Thyroid gland (tissue), 4 donors: ENCODE results near the gene UBE2H. TPM values are rescaled to one million over a fixed set of nuclear protein-coding genes. Genes with fewer than 3 reads are reported as not detected.

Experiments used
- DNase-seq, 2 donors: peaks; one replicate each; pipeline ENCODE4 v3.0.0-alpha.2; 2019
- H3K27ac ChIP-seq, 3 donors: fragments of 200-600 bp; sonication (generic); 1 replicate in 2 of 3; 2 replicates in 1 of 3; pipeline ENCODE4 v1.5.1; 2016 to 2019; ENCODE audit warnings: mild to moderate bottlenecking in 1 of 3, moderate library complexity in 1 of 3
- H3K27me3 ChIP-seq: fragments of 200-600 bp; sonication (generic); one replicate; pipeline ENCODE4 v1.5.1; 2019
- H3K36me3 ChIP-seq, 2 donors: fragments of 200-600 bp; sonication (generic); one replicate each; pipeline ENCODE4 v1.5.1; 2016 to 2019
- H3K4me1 ChIP-seq, 2 donors: fragments of 200-600 bp; sonication (generic); one replicate each; pipeline ENCODE4 v1.5.1; 2017 to 2019
- H3K4me3 ChIP-seq, 3 donors: fragments of 200-600 bp; sonication (generic); replicated peaks in 1 of 3; 1 replicate in 2 of 3; 2 replicates in 1 of 3; pipeline ENCODE4 v1.5.1; 2016; ENCODE audit warnings: mild to moderate bottlenecking in 1 of 3
- H3K9me3 ChIP-seq: fragments of 200-600 bp; sonication (generic); one replicate; pipeline ENCODE4 v1.5.1; 2017
- POLR2A ChIP-seq, 2 donors: fragments of 450-650 bp; IDR thresholded peaks; one replicate each; pipeline ENCODE4 v1.6.1; 2017; ENCODE audit warnings: antibody characterized with exemption in 2 of 2, mild to moderate bottlenecking in 2 of 2, moderate library complexity in 1 of 2
- WGBS, 2 donors: methylation state at CpG; one replicate each; pipeline ENCODE4 v1.1.5; 2017; 5-methylcytosine and 5-hydroxymethylcytosine counted together
- intact Hi-C: fragments of 100-400 bp; cut with DNase I; formaldehyde crosslinking; loops from one replicate; pipeline ENCODE4 v1.15.1; 2023
- total RNA-seq, 4 donors: library from RNA; depleted of rRNA; stranded (reverse); fragments of >200 nt; gene quantifications; one replicate each; pipeline ENCODE4 v1.2.3, GENCODE V29; 2016
- TF ChIP-seq, protein P1 (sequence below), 6 experiments: fragments of 200-600 bp in 3 of 6; fragments of 450-650 bp in 3 of 6; sonication (generic) in 3 of 6; IDR thresholded peaks; one replicate each; pipeline ENCODE4 v1.5.1; 2016 to 2019; ENCODE audit warnings: antibody characterized with exemption in 6 of 6, mild to moderate bottlenecking in 2 of 6, inconsistent platforms in 1 of 6, moderate library complexity in 1 of 6

UBE2H gene
- total RNA-seq, 4 donors from 2014 or later, result 97.7 to 156 (median 122) TPM

DNA sequence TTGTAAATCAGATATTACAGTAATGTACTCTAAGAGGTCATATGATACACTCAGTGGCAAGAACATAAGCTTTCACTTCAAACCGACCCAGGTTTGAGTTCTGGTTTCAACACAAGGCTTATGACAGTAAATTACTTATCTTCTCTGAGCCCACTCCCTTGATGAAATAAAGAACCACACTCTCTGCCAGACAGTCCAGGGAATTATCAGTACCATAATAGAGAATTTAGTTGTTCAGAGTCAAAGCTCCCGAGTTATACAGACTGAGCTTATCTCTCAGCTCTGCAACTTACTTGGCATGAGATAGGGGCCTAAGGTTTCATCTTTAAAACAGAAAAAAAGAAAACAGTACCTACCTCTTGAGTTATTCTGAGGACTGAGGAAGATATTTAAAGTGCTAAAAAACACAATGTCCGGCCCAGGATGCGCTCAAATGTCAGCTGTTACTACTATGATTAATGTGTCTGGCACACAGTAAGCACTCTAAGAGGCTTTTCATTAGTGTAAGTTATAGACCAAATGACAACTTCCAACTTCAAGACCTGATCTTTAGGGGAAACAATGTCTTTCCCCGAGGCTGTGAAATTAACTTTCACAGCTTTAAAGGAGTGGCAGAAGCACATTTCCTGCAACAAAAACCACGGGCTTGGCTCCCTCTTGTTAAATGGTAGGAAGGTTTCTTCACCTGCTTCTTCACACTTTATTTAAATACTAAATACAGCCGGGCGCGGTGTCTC is 38.1 kb downstream of the UBE2H start:
- H3K27ac ChIP-seq, result no peak overlapping the region
- H3K27me3 ChIP-seq, result no peaks in the 10 kb centered on the region
- WGBS, 2 donors, result 68 to 72% methylated on average over 9 of the region's 9 CpGs
- no peak overlapping the region for H3K4me3 ChIP-seq
- peaks cover 41 to 46% of the 10 kb centered on the region in 2 donors for H3K4me1 ChIP-seq
- no peak for DNase-seq
- H3K36me3 ChIP-seq, result no peaks in the 10 kb centered on the region
- intact Hi-C loops, result no loop called here
- TF ChIP-seq POLR2A (IDR thresholded peaks at IDR 0.05), result no peak
- TF ChIP-seq, protein P1, sequence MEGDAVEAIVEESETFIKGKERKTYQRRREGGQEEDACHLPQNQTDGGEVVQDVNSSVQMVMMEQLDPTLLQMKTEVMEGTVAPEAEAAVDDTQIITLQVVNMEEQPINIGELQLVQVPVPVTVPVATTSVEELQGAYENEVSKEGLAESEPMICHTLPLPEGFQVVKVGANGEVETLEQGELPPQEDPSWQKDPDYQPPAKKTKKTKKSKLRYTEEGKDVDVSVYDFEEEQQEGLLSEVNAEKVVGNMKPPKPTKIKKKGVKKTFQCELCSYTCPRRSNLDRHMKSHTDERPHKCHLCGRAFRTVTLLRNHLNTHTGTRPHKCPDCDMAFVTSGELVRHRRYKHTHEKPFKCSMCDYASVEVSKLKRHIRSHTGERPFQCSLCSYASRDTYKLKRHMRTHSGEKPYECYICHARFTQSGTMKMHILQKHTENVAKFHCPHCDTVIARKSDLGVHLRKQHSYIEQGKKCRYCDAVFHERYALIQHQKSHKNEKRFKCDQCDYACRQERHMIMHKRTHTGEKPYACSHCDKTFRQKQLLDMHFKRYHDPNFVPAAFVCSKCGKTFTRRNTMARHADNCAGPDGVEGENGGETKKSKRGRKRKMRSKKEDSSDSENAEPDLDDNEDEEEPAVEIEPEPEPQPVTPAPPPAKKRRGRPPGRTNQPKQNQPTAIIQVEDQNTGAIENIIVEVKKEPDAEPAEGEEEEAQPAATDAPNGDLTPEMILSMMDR (IDR thresholded peaks at IDR 0.05), result no peak
- no peaks in the 10 kb centered on the region for H3K9me3 ChIP-seq

DNA sequence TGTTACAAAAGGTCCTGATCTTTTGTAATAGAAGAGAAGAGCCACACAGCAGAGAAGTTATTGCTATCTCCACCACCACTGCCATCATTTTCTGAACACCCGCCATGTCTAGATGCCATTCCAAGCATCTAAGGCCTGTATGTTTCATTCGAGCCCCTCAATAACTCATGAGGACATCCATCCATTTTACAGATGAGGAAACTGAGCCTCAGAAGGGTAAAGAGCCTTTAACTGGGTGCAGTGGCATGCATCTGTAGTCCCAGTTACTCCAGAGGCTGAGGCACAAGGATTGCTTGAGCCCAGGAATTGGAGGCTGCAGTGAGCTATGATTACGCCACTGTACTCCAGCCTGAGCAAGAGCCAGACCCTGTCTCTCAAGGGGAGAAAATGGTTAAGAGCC is 39.3 kb downstream of the UBE2H start:
- 96 to 98% methylated on average over 3 of the region's 3 CpGs for WGBS, 2 donors
- Histone ChIP-seq H3K27ac (no peak overlapping the region), H3K4me3 (no peak overlapping the region), H3K27me3 (no peaks in the 10 kb centered on the region), H3K4me1 (peaks cover 36 to 39% of the 10 kb centered on the region in 2 donors), H3K36me3 (no peaks in the 10 kb centered on the region), H3K9me3 (no peaks in the 10 kb centered on the region)
- intact Hi-C loops, result no loop called here
- no peak for DNase-seq
- TF ChIP-seq POLR2A (IDR thresholded peaks at IDR 0.05), result no peak
- TF ChIP-seq, protein P1 (IDR thresholded peaks at IDR 0.05), result no peak

DNA sequence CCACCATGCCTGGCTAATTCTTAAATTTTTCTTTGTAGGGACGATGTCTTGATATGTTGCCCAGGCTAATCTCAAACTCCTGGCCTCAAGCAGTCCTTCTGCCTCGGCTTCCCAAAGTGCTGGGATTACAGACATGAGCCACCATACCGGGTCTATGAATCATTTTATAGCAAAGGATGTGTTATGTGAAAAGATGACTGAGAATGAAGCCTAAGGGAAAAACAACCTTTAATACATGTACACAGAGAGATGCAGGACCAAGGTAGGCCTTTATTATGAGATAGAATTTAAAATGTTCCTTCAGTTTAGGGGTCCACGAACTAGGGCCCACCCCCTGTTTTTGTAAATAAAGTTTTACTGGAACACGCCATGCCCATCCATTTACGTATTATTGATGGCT is 41.0 kb downstream of the UBE2H start:
- H3K4me1 ChIP-seq, result peaks cover 20 to 22% of the 10 kb centered on the region in 2 donors
- no peak overlapping the region for H3K4me3 ChIP-seq
- no peak for DNase-seq
- H3K27ac ChIP-seq, result no peak overlapping the region
- intact Hi-C loops, result no loop called here
- H3K36me3 ChIP-seq, result no peaks in the 10 kb centered on the region
- 96 to 97% methylated on average over 6 of the region's 6 CpGs for WGBS, 2 donors
- H3K27me3 ChIP-seq, result no peaks in the 10 kb centered on the region
- no peak for TF ChIP-seq POLR2A (IDR thresholded peaks at IDR 0.05)
- TF ChIP-seq, protein P1 (IDR thresholded peaks at IDR 0.05), result no peak
- H3K9me3 ChIP-seq, result no peaks in the 10 kb centered on the region

DNA sequence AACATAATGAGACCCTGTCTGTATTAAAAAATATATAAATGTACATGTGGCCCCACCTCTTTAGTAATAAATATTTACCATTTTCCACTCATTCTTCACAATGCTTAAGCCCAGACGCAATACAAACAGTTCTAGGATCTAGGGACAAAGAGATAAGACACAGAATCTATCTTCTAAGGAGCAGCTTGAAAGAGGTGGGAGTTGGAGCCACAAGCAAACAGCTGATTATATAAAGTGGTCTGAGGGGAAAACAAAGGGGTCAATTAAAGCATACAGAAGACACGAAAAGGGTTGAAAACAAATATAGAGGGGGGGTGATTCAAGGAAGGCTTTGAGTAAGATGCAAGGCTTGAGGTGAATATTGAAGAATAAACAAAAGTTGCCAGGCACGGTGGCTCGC is 43.1 kb downstream of the UBE2H start:
- H3K4me1 ChIP-seq, result peaks cover 4% of the 10 kb centered on the region in 2 donors
- WGBS, 2 donors, result 92 to 94% methylated on average over 4 of the region's 4 CpGs
- TF ChIP-seq POLR2A (IDR thresholded peaks at IDR 0.05), result no peak
- TF ChIP-seq, protein P1 (IDR thresholded peaks at IDR 0.05), result no peak
- no peak for DNase-seq
- no peaks in the 10 kb centered on the region for H3K27me3 ChIP-seq
- intact Hi-C loops, result no loop called here
- H3K9me3 ChIP-seq, result no peaks in the 10 kb centered on the region
- H3K36me3 ChIP-seq, result no peaks in the 10 kb centered on the region
- no peak overlapping the region for H3K27ac ChIP-seq
- H3K4me3 ChIP-seq, result no peak overlapping the region

DNA sequence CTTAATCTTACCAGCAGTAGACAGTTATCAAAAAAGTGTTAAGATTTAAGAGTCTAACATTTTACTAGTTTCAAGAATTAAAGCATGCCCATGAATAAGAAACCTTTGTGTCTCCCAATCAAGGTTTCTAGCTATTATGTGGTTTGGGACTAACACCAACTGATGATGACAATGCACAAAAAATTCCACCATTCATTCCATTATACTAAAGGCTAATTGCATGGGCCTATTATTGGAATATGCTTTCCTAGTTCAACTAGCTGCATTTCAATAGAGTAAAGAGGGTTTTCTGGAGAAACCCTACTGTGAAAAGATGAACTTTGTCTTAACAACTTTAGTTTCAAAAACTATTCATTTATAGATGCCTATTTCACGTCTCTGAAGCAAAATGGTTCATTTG is 44.6 kb downstream of the UBE2H start:
- no peak overlapping the region for H3K27ac ChIP-seq
- DNase-seq, result no peak
- H3K36me3 ChIP-seq, result no peaks in the 10 kb centered on the region
- no peaks in the 10 kb centered on the region for H3K27me3 ChIP-seq
- TF ChIP-seq POLR2A (IDR thresholded peaks at IDR 0.05), result no peak
- TF ChIP-seq, protein P1 (IDR thresholded peaks at IDR 0.05), result no peak
- H3K4me3 ChIP-seq, result no peak overlapping the region
- WGBS, 2 donors, result 88 to 94% methylated on average over 1 of the region's 1 CpG
- no peaks in the 10 kb centered on the region for H3K9me3 ChIP-seq
- intact Hi-C loops, result no loop called here
- H3K4me1 ChIP-seq, result no peaks in the 10 kb centered on the region
